SK-N-SH (cell line): ENCODE results near the gene QKI. TPM values are rescaled to one million over a fixed set of nuclear protein-coding genes. Genes with fewer than 3 reads are reported as not detected.

Experiments used
- CTCF ChIA-PET: fragments of 300-600, 350-600 bp; formaldehyde crosslinking; extraction: SDS; loops from one replicate; lab custom pipeline; 2021; lab: Yijun Ruan, JAX
- POLR2A ChIA-PET: fragments of 350-600 bp; sonication (Branson Sonifier 250); formaldehyde crosslinking; extraction: SDS; loops from one replicate; lab custom pipeline; 2020; ENCODE audit warnings: antibody characterized with exemption, inconsistent platforms; lab: Yijun Ruan, JAX
- DNase-seq: peaks from one replicate; pipeline ENCODE4 v3.0.0; 2012
- H2AFZ ChIP-seq: fragments of 200-600 bp; sonication (generic); 2 replicates; pipeline ENCODE4 v1.8.1; 2016; ENCODE audit warnings: antibody characterized with exemption, mild to moderate bottlenecking, low read depth
- H3F3A ChIP-seq: fragments of 200-600 bp; sonication (generic); replicated peaks from 2 replicates; pipeline ENCODE3; 2016; ENCODE audit warnings: antibody characterized with exemption, mild to moderate bottlenecking; ENCODE audit not compliant: insufficient read depth
- H3K27ac ChIP-seq, 2 experiments: fragments of 200-500 bp in 1 of 2; fragments of 200-600 bp in 1 of 2; sonication (Bioruptor generic) in 1 of 2; sonication (generic), shearing (Covaris generic) in 1 of 2; 2 replicates each; pipeline versions ENCODE4 v1.5.1 to v1.6.1; 2014 to 2016; ENCODE audit warnings: low read depth in 2 of 2, inconsistent platforms in 1 of 2, low read length in 1 of 2, mild to moderate bottlenecking in 1 of 2, mixed read lengths in 1 of 2
- H3K27me3 ChIP-seq: fragments of 200-600 bp; sonication (generic), shearing (Covaris generic); 2 replicates; pipeline ENCODE4 v1.6.1; 2016; ENCODE audit warnings: mixed run types; ENCODE audit not compliant: insufficient read depth
- H3K36me3 ChIP-seq, 2 experiments: fragments of 200-500 bp in 1 of 2; fragments of 200-600 bp in 1 of 2; sonication (Bioruptor generic) in 1 of 2; sonication (generic) in 1 of 2; replicated peaks in 1 of 2; 2 replicates each; pipeline versions ENCODE3 to v1.5.1; 2014 to 2016; ENCODE audit warnings: low read length in 1 of 2, mild to moderate bottlenecking in 1 of 2; ENCODE audit not compliant: insufficient read depth in 2 of 2, control insufficient read depth in 1 of 2
- H3K4me1 ChIP-seq, 2 experiments: fragments of 200-500 bp in 1 of 2; fragments of 200-600 bp in 1 of 2; sonication (Bioruptor generic) in 1 of 2; sonication (generic), shearing (Covaris generic) in 1 of 2; 2 replicates each; pipeline versions ENCODE4 v1.5.1 to v1.6.1; 2014 to 2016; ENCODE audit warnings: low read depth in 1 of 2, low read length in 1 of 2, mixed run types in 1 of 2; ENCODE audit not compliant: insufficient read depth in 2 of 2, control insufficient read depth in 1 of 2
- H3K4me2 ChIP-seq: fragments of 200-600 bp; sonication (generic), shearing (Covaris generic); 2 replicates; pipeline ENCODE4 v1.6.1; 2017; ENCODE audit warnings: mixed run types
- H3K4me3 ChIP-seq, 2 experiments: fragments of 200-500 bp in 1 of 2; fragments of 200-600 bp in 1 of 2; sonication (Bioruptor generic) in 1 of 2; sonication (generic), shearing (Covaris generic) in 1 of 2; 2 replicates each; pipeline versions ENCODE4 v1.5.1 to v1.8.1; 2014 to 2016; ENCODE audit warnings: low read depth in 2 of 2, inconsistent platforms in 1 of 2, low read length in 1 of 2, mild to moderate bottlenecking in 1 of 2, mixed read lengths in 1 of 2, moderate library complexity in 1 of 2
- H3K79me2 ChIP-seq: fragments of 200-600 bp; sonication (generic); 2 replicates; pipeline ENCODE4 v1.8.1; 2017; ENCODE audit warnings: mild to moderate bottlenecking; ENCODE audit not compliant: insufficient read depth
- H3K9ac ChIP-seq: fragments of 200-600 bp; sonication (generic); 2 replicates; pipeline ENCODE4 v1.6.1; 2017; ENCODE audit warnings: mixed run types
- H3K9me2 ChIP-seq: fragments of 200-600 bp; sonication (generic); 2 replicates; pipeline ENCODE4 v1.6.1; 2017; ENCODE audit warnings: mixed run types
- H3K9me3 ChIP-seq: fragments of 200-600 bp; sonication (generic); 2 replicates; pipeline ENCODE4 v1.6.1; 2017; ENCODE audit warnings: mixed run types, mild to moderate bottlenecking, moderate library complexity
- H4K20me1 ChIP-seq: fragments of 200-600 bp; sonication (generic); 2 replicates; pipeline ENCODE4 v1.6.1; 2017; ENCODE audit warnings: mild to moderate bottlenecking, mixed run types; ENCODE audit not compliant: insufficient read depth
- CTCF ChIP-seq: fragments of 200-600 bp; sonication (generic); IDR thresholded peaks from 2 replicates; pipeline ENCODE4 v1.6.1; 2017; ENCODE audit warnings: antibody characterized with exemption, mild to moderate bottlenecking, moderate library complexity
- EZH2phosphoT487 ChIP-seq: fragments of 200-600 bp; sonication (generic); IDR thresholded peaks from 2 replicates; pipeline ENCODE4 v1.6.1; 2017; ENCODE audit warnings: low read depth, mixed run types, mild to moderate bottlenecking, antibody characterized with exemption, moderate library complexity, borderline replicate concordance
- FOSL2 ChIP-seq: IDR thresholded peaks from 2 replicates; pipeline ENCODE4 v1.4.0; 2012; ENCODE audit warnings: low read depth, mild to moderate bottlenecking, moderate library complexity, borderline replicate concordance
- FOXJ3 ChIP-seq: sonication (generic); formaldehyde crosslinking; IDR thresholded peaks from 2 replicates; pipeline ENCODE4 v1.5.1; 2020; ENCODE audit warnings: mild to moderate bottlenecking, missing genetic modification reagents
- FOXM1 ChIP-seq: IDR thresholded peaks from 2 replicates; pipeline ENCODE4 v1.4.0; 2012; ENCODE audit warnings: low read depth, mild to moderate bottlenecking
- GABPA ChIP-seq: IDR thresholded peaks from 2 replicates; pipeline ENCODE4 v1.4.0; 2012; ENCODE audit warnings: low read depth, mild to moderate bottlenecking
- GATA2 ChIP-seq: sonication (generic); formaldehyde crosslinking; IDR thresholded peaks from 2 replicates; pipeline ENCODE4 v1.5.0; 2020; ENCODE audit warnings: mild to moderate bottlenecking, missing genetic modification reagents
- IRF3 ChIP-seq: fragments of 150-350 bp; IDR thresholded peaks from 2 replicates; pipeline ENCODE4 v1.6.1; 2016; ENCODE audit warnings: mild to moderate bottlenecking, low read depth, low read length
- JUND ChIP-seq: IDR thresholded peaks from 2 replicates; pipeline ENCODE4 v1.4.0; 2012
- MEF2A ChIP-seq: IDR thresholded peaks from 2 replicates; pipeline ENCODE4 v1.4.0; 2012; ENCODE audit warnings: low read depth, borderline replicate concordance
- NFIC ChIP-seq: IDR thresholded peaks from 2 replicates; pipeline ENCODE4 v1.4.0; 2012; ENCODE audit warnings: borderline replicate concordance
- POLR2AphosphoS5 ChIP-seq: IDR thresholded peaks from 2 replicates; pipeline ENCODE4 v1.6.1; 2012; ENCODE audit warnings: low read depth, low read length
- RAD21 ChIP-seq: IDR thresholded peaks from 2 replicates; pipeline ENCODE4 v1.6.1; 2012; ENCODE audit warnings: mild to moderate bottlenecking, low read length
- RCOR1 ChIP-seq: fragments of 150-350 bp; IDR thresholded peaks from 2 replicates; pipeline ENCODE4 v1.6.1; 2017; ENCODE audit warnings: antibody characterized with exemption, low read length
- SMC3 ChIP-seq: IDR thresholded peaks from 2 replicates; pipeline ENCODE4 v1.6.1; 2012; ENCODE audit warnings: low read depth, low read length, improper control_type of control experiment
- TAF1 ChIP-seq: IDR thresholded peaks from 2 replicates; pipeline ENCODE4 v1.6.1; 2012; ENCODE audit warnings: low read depth, mild to moderate bottlenecking, low read length, moderate library complexity, borderline replicate concordance
- TCF12 ChIP-seq: IDR thresholded peaks from 2 replicates; pipeline ENCODE4 v1.4.0; 2012
- USF2 ChIP-seq: fragments of 150-350 bp; IDR thresholded peaks from 2 replicates; pipeline ENCODE4 v1.6.1; 2017; ENCODE audit warnings: antibody characterized with exemption, low read length, low read depth, borderline replicate concordance
- YY1 ChIP-seq: IDR thresholded peaks from 2 replicates; pipeline ENCODE4 v1.4.0; 2012; ENCODE audit warnings: low read depth, mild to moderate bottlenecking
- WGBS: methylation state at CpG from one replicate; pipeline ENCODE4 v1.1.6; 2017; ENCODE audit warnings: low lambda C conversion rate; 5-methylcytosine and 5-hydroxymethylcytosine counted together
- polyA plus RNA-seq, 3 experiments: library from polyadenylated mRNA; depleted of rRNA; stranded (reverse); fragments of >200 nt; gene quantifications; 2 replicates each; pipeline ENCODE4 v1.2.3, GENCODE V29; 2012
- TF ChIP-seq, protein P1 (sequence below): IDR thresholded peaks from 2 replicates; pipeline ENCODE4; 2012

The QKI gene
- polyA plus RNA-seq, 1 of the 3 experiments (the other 2 are of a cell fraction), result 51.1 TPM

- 76% methylated on average over 4 of the region's 4 CpGs for WGBS
- POLR2A ChIA-PET, result interaction anchor here (0.6 kb wide), 1 partner anchor 52 kb away, joined by 3 read pairs; no protein-coding TSS in a partner anchor
- no peak overlapping the region for H3K9ac ChIP-seq
- H3K4me3 ChIP-seq, result no peak overlapping the region
- no peaks in the 10 kb centered on the region for H3F3A ChIP-seq
- no peak for DNase-seq
- no peaks in the 10 kb centered on the region for H3K36me3 ChIP-seq
- no peak overlapping the region for H3K27ac ChIP-seq
- H4K20me1 ChIP-seq, result no peaks in the 10 kb centered on the region
- H3K9me3 ChIP-seq, result no peaks in the 10 kb centered on the region
- no peaks in the 10 kb centered on the region for H3K27me3 ChIP-seq
- TF ChIP-seq JUND, result no peak
- H3K9me2 ChIP-seq, result no peaks in the 10 kb centered on the region
- no peaks in the 10 kb centered on the region; a peak in 1 of 4 replicates for H3K4me1 ChIP-seq
- CTCF ChIA-PET, result no interaction called here
- H3K4me2 ChIP-seq, result no peak overlapping the region
- H3K79me2 ChIP-seq, result no peaks in the 10 kb centered on the region
- H2AFZ ChIP-seq, result no peak overlapping the region
Measured at GRCh38 chr6:163397326-163397725, 17.2 kb upstream of the QKI start.

GRCh38 chr6:163398115-163398514 is 16.4 kb upstream of the QKI start:
- Histone ChIP-seq H2AFZ (no peak overlapping the region), H3K27me3 (no peaks in the 10 kb centered on the region), H3K79me2 (no peaks in the 10 kb centered on the region)
- WGBS, result 57% methylated on average over 2 of the region's 2 CpGs
- CTCF ChIA-PET, result no interaction called here
- no peak for TF ChIP-seq CTCF
- TF ChIP-seq RCOR1, result no peak
- no peak for TF ChIP-seq JUND
- no peak for TF ChIP-seq TCF12
- TF ChIP-seq GABPA, result no peak
- TF ChIP-seq MEF2A, result no peak
- TF ChIP-seq SMC3, result no peak
- TF ChIP-seq POLR2AphosphoS5, result no peak
- no peak for TF ChIP-seq FOSL2
- no peak for TF ChIP-seq TAF1
- TF ChIP-seq, all 33 proteins: peak for 0
- POLR2A ChIA-PET, result no interaction called here
- no peak for DNase-seq
- no peak overlapping the region for H3K4me2 ChIP-seq
- H3K4me1 ChIP-seq, result no peaks in the 10 kb centered on the region; a peak in 1 of 4 replicates
- H3K4me3 ChIP-seq, result no peak overlapping the region
- H4K20me1 ChIP-seq, result no peaks in the 10 kb centered on the region
- H3K27ac ChIP-seq, result no peak overlapping the region
- no peak overlapping the region for H3K9ac ChIP-seq
- H3K36me3 ChIP-seq, result no peaks in the 10 kb centered on the region
- no peaks in the 10 kb centered on the region for H3K9me2 ChIP-seq
- no peaks in the 10 kb centered on the region for H3F3A ChIP-seq
- H3K9me3 ChIP-seq, result no peaks in the 10 kb centered on the region

DNA sequence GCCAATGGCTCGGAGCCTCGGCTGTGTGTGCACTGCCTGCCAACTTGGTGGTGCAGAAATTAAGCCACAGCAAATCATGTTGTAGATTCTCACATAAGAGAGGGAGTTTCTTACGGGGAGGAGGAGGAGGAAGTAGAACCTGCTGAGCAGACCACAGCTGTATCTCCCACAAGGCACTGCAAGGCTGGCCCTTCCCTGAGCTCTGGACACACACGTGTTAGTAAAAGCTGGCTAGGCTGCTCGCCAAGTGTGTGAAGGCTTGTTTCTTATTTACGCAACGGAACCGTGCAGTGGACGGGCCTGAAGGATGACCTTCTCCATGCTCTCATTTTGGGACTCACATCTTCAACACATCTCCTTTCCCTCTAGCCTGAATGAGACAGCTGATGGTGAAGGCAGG is 15.7 kb upstream of the QKI start:
- CTCF ChIA-PET, result no interaction called here
- Histone ChIP-seq H2AFZ (no peak overlapping the region), H3K9ac (no peak overlapping the region), H3K27ac (no peak overlapping the region), H3K4me2 (no peak overlapping the region), H3K27me3 (no peaks in the 10 kb centered on the region)
- 88% methylated on average over 9 of the region's 9 CpGs for WGBS
- TF ChIP-seq JUND (no peak), YY1 (no peak), MEF2A (no peak), RAD21 (no peak), EZH2phosphoT487 (no peak), IRF3 (no peak), FOXJ3 (CRISPR knock-in tag) (no peak), GABPA (no peak), FOXM1 (no peak), GATA2 (CRISPR knock-in tag) (no peak), USF2 (no peak), NFIC (no peak)
- TF ChIP-seq, protein P1, sequence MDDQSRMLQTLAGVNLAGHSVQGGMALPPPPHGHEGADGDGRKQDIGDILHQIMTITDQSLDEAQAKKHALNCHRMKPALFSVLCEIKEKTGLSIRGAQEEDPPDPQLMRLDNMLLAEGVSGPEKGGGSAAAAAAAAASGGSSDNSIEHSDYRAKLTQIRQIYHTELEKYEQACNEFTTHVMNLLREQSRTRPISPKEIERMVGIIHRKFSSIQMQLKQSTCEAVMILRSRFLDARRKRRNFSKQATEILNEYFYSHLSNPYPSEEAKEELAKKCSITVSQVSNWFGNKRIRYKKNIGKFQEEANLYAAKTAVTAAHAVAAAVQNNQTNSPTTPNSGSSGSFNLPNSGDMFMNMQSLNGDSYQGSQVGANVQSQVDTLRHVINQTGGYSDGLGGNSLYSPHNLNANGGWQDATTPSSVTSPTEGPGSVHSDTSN, result no peak
- TF ChIP-seq, all 33 proteins: peak for 0
- H3K9me2 ChIP-seq, result no peaks in the 10 kb centered on the region
- no peaks in the 10 kb centered on the region for H3K9me3 ChIP-seq
- no peaks in the 10 kb centered on the region for H3K36me3 ChIP-seq
- H4K20me1 ChIP-seq, result no peaks in the 10 kb centered on the region
- POLR2A ChIA-PET, result no interaction called here
- no peaks in the 10 kb centered on the region for H3F3A ChIP-seq
- no peaks in the 10 kb centered on the region; a peak in 1 of 4 replicates for H3K4me1 ChIP-seq
- no peak overlapping the region for H3K4me3 ChIP-seq
- no peaks in the 10 kb centered on the region for H3K79me2 ChIP-seq
- DNase-seq, result no peak
